HepG2 (cell line): ENCODE data around the gene ADPGK. TPM values are rescaled to one million over a fixed set of nuclear protein-coding genes. Genes with fewer than 3 reads are reported as not detected.

Experiments
- ATAC-seq: fragments of 200-7000 bp; cut with Tn5 transposase; 3 replicates; pipeline ENCODE4 v1.9.1; 2020; ENCODE audit warnings: mild to moderate bottlenecking, moderate library complexity
- BruUV-seq: library from RNA; stranded (reverse); fragments of 400-500 nt; replicated peaks from 2 replicates; lab custom pipeline; 2021; lab: Mats Ljungman, UMichigan
- CTCF ChIA-PET: fragments of 300-600 bp; formaldehyde crosslinking; extraction: SDS; loops from one replicate; lab custom pipeline; 2021; ENCODE audit warnings: low total read pairs, inconsistent platforms, low intra/inter-chr PET ratio; lab: Yijun Ruan, JAX
- POLR2A ChIA-PET: fragments of 350-600 bp; sonication (Branson Sonifier 250); formaldehyde crosslinking; loops from one replicate; lab custom pipeline; 2020; ENCODE audit warnings: antibody characterized with exemption, inconsistent platforms; lab: Yijun Ruan, JAX
- DNase-seq: peaks from one replicate; pipeline ENCODE4 v3.0.0-alpha.2; 2015; ENCODE audit warnings: low spot score
- FAIRE-seq: peaks from 3 replicates; lab custom pipeline; 2011; peaks lifted over from hg19 to GRCh38; lab: Jason Lieb, UNC
- H2AFZ ChIP-seq: one replicate; pipeline ENCODE4 v1.6.1; 2011; ENCODE audit warnings: low read length, inconsistent platforms
- H3K27ac ChIP-seq: fragments of 300-600 bp; 3 replicates; pipeline ENCODE4 v1.8.0; 2011; ENCODE audit warnings: mixed run types, mild to moderate bottlenecking, mixed read lengths, low read length, inconsistent platforms; ENCODE audit not compliant: insufficient read depth; ENCODE audit errors: extremely low read length
- H3K27me3 ChIP-seq, 2 experiments: fragments of 200-600 bp in 1 of 2; 2 replicates in 1 of 2; 3 replicates in 1 of 2; pipeline versions ENCODE4 v1.6.0 to v1.8.0; 2011; ENCODE audit warnings: low read length in 2 of 2, mild to moderate bottlenecking in 2 of 2, moderate library complexity in 2 of 2, inconsistent platforms in 1 of 2; ENCODE audit not compliant: insufficient read depth in 2 of 2, control insufficient read depth in 1 of 2
- H3K36me3 ChIP-seq, 2 experiments: fragments of 200-600 bp in 1 of 2; replicated peaks in 1 of 2; 2 replicates in 1 of 2; 3 replicates in 1 of 2; pipeline versions ENCODE4 v1.5.1 to v1.8.0; 2011; ENCODE audit warnings: low read length in 2 of 2, inconsistent platforms in 1 of 2; ENCODE audit not compliant: insufficient read depth in 2 of 2, control insufficient read depth in 1 of 2
- H3K4me1 ChIP-seq: 2 replicates; pipeline ENCODE4 v1.5.1; 2012; ENCODE audit warnings: low read length, inconsistent platforms; ENCODE audit not compliant: insufficient read depth
- H3K4me2 ChIP-seq: 2 replicates; pipeline ENCODE4 v1.6.0; 2011; ENCODE audit warnings: low read depth, low read length, inconsistent platforms
- H3K4me3 ChIP-seq, 3 experiments: fragments of 200-600 bp in 1 of 3; sonication (generic), shearing (Covaris generic) in 1 of 3; replicated peaks in 1 of 3; 2 replicates each; pipeline ENCODE4 v1.5.1; 2011 to 2016; ENCODE audit warnings: low read length in 3 of 3, inconsistent platforms in 2 of 3, low read depth in 2 of 3, mild to moderate bottlenecking in 2 of 3, control low read depth in 1 of 3, mixed read lengths in 1 of 3; ENCODE audit not compliant: insufficient read depth in 1 of 3
- H3K79me2 ChIP-seq: one replicate; pipeline ENCODE4 v1.6.1; 2011; ENCODE audit warnings: low read length, inconsistent platforms; ENCODE audit not compliant: insufficient read depth
- H3K9ac ChIP-seq: 2 replicates; pipeline ENCODE4 v1.6.0; 2011; ENCODE audit warnings: mild to moderate bottlenecking, low read depth, low read length, inconsistent platforms; ENCODE audit not compliant: insufficient read depth
- H3K9me3 ChIP-seq: 2 replicates; pipeline ENCODE4 v1.5.1; 2012; ENCODE audit warnings: mild to moderate bottlenecking, low read length
- H4K20me1 ChIP-seq: 2 replicates; pipeline ENCODE4 v1.6.0; 2011; ENCODE audit warnings: inconsistent platforms, mild to moderate bottlenecking, low read length, moderate library complexity; ENCODE audit not compliant: insufficient read depth
- CHD4 ChIP-seq: fragments of 200-600 bp; sonication (generic); IDR thresholded peaks from 2 replicates; pipeline ENCODE4 v1.7.0; 2017; ENCODE audit warnings: mild to moderate bottlenecking, low read length, borderline replicate concordance
- DMTF1 ChIP-seq: sonication (generic); formaldehyde crosslinking; IDR thresholded peaks from 2 replicates; pipeline ENCODE4 v1.4.0; 2020; ENCODE audit warnings: mild to moderate bottlenecking, missing genetic modification reagents
- HES4 ChIP-seq: sonication (generic); formaldehyde crosslinking; IDR thresholded peaks from 2 replicates; pipeline ENCODE4 v1.9.0; 2021; ENCODE audit warnings: mild to moderate bottlenecking, missing genetic modification reagents, borderline replicate concordance
- KDM5B ChIP-seq: sonication (generic); formaldehyde crosslinking; IDR thresholded peaks from 2 replicates; pipeline ENCODE4 v1.4.0; 2020; ENCODE audit warnings: missing genetic modification reagents, mild to moderate bottlenecking, borderline replicate concordance
- KIAA2018 ChIP-seq: sonication (generic); formaldehyde crosslinking; IDR thresholded peaks from 2 replicates; pipeline ENCODE4 v1.5.0; 2020; ENCODE audit warnings: mild to moderate bottlenecking, missing genetic modification reagents, borderline replicate concordance
- RARA ChIP-seq: IDR thresholded peaks from 2 replicates; pipeline ENCODE4 v1.6.1; 2016; ENCODE audit warnings: missing genetic modification reagents, missing compliant biosample characterization
- YEATS4 ChIP-seq: sonication (generic); formaldehyde crosslinking; IDR thresholded peaks from 2 replicates; pipeline ENCODE4 v1.4.0; 2020; ENCODE audit warnings: missing genetic modification reagents, borderline replicate concordance
- ZNF101 ChIP-seq: sonication (generic); formaldehyde crosslinking; IDR thresholded peaks from 2 replicates; pipeline ENCODE4 v1.4.0; 2020; ENCODE audit warnings: mild to moderate bottlenecking, low read depth, missing genetic modification reagents, borderline replicate concordance
- ZNF235 ChIP-seq: sonication (generic); formaldehyde crosslinking; IDR thresholded peaks from 2 replicates; pipeline ENCODE4 v1.8.1; 2023; ENCODE audit warnings: mild to moderate bottlenecking, missing genetic modification reagents, borderline replicate concordance
- ZNF383 ChIP-seq: sonication (generic); formaldehyde crosslinking; IDR thresholded peaks from 2 replicates; pipeline ENCODE4 v1.4.0; 2020; ENCODE audit warnings: missing genetic modification reagents, mild to moderate bottlenecking, borderline replicate concordance
- ZNF792 ChIP-seq: IDR thresholded peaks from 2 replicates; pipeline ENCODE4 v1.6.1; 2016
- ZNF878 ChIP-seq: sonication (generic); formaldehyde crosslinking; IDR thresholded peaks from 2 replicates; pipeline ENCODE4 v1.8.1; 2023; ENCODE audit warnings: mild to moderate bottlenecking, missing genetic modification reagents, moderate library complexity
- WGBS: methylation state at CpG from one replicate; pipeline ENCODE4 v1.1.6; 2017; ENCODE audit warnings: low lambda C conversion rate; 5-methylcytosine and 5-hydroxymethylcytosine counted together
- in situ Hi-C: cut with HindIII; loops from 2 replicates; pipeline ENCODE4 v1.10.0; 2017; ENCODE audit warnings: low pct_unique_long_range_greater_than_20kb; ENCODE audit not compliant: extremely low pct_ligation_motif_present
- intact Hi-C: fragments of 100-400 bp; cut with micrococcal nuclease; formaldehyde crosslinking; loops from one replicate; pipeline ENCODE4 v1.10.0; 2022; ENCODE audit not compliant: unreplicated experiment
- polyA plus RNA-seq, 8 experiments: library from polyadenylated mRNA; depleted of rRNA in 3 of 8; stranded (reverse) in 7 of 8; unstranded in 1 of 8; fragments of >200 nt; fragmentation: Illumina TruSeq in 4 of 8; extraction: Trizol in 4 of 8; gene quantifications; 2 replicates each; pipeline versions ENCODE4 v1.2.1 to v1.2.3, GENCODE V29; 2011 to 2016; ENCODE audit warnings: low read depth in 4 of 8, missing spikeins in 1 of 8, mixed read lengths in 1 of 8; ENCODE audit not compliant: insufficient read depth in 1 of 8
- total RNA-seq, 5 experiments: library from RNA; depleted of rRNA; stranded (reverse); fragments of >200 nt; fragmentation: Illumina TruSeq; extraction: Trizol; gene quantifications; 2 replicates each; pipeline ENCODE4 v1.2.3, GENCODE V29; 2016; ENCODE audit warnings: low read depth in 1 of 5

ADPGK gene
- total and polyA plus RNA-seq, 2 of the 13 experiments (the other 11 are each of a cell fraction or from before 2014, with no cell fraction given): 61.6 to 67.5 TPM

GRCh38 chr15:72784456-72784876, 908 bp upstream of the ADPGK start (continued):
- TF ChIP-seq DMTF1 (CRISPR knock-in tag): no peak
- TF ChIP-seq RARA (CRISPR knock-in tag): peak; percentile 42; the same call in 1 of the 2 replicates
- TF ChIP-seq ZNF235: no peak
- TF ChIP-seq HES4 (CRISPR knock-in tag): no peak
- 0 out of 2 replicates have a peak, but pooled peaks have one; percentile 3 for TF ChIP-seq CHD4

GRCh38 chr15:72783004-72783639, 436 bp downstream of the ADPGK start:
- POLR2A ChIA-PET: interaction anchor here (1.0 kb wide), 1 partner anchor 295 kb away, joined by 3 read pairs; no protein-coding TSS in a partner anchor
- Histone ChIP-seq H3K27ac (peak overlapping the region; percentile 77), H4K20me1 (no peaks in the 10 kb centered on the region; the same call in 1 of the 2 replicates), H3K9me3 (no peaks in the 10 kb centered on the region), H3K36me3 (peaks cover 0 to 6% of the 10 kb centered on the region in 2 experiments; a peak in 2 of 5 replicates), H3K4me3 (peak overlapping the region; percentile 85 to 94 (median 93)), H2AFZ (no peak overlapping the region), H3K9ac (peak overlapping the region; percentile 86), H3K4me1 (peaks cover 46% of the 10 kb centered on the region), H3K79me2 (peaks cover 37% of the 10 kb centered on the region), H3K4me2 (peak overlapping the region; percentile 78), H3K27me3 (peaks cover 0 to 3% of the 10 kb centered on the region in 2 experiments; a peak in 1 of 5 replicates)
- DNase-seq: no peak
- no TSS peak for BruUV-seq
- CTCF ChIA-PET: no interaction called here
- no peak for FAIRE-seq
- intact Hi-C loops (loop anchor here (5.0 kb wide), 2 partner anchors 61 to 269 kb away; partner anchors contain the start of gene NEO1), in situ Hi-C loops (no loop called here)
- under 1% methylated on average over 19 of the region's 52 CpGs for WGBS
- peak; percentile 47 for ATAC-seq
- TF ChIP-seq ZNF878: no peak
- no peak for TF ChIP-seq ZNF101 (CRISPR knock-in tag)
- TF ChIP-seq ZNF792 (CRISPR knock-in tag): no peak
- no peak for TF ChIP-seq KDM5B
- no peak for TF ChIP-seq YEATS4 (CRISPR knock-in tag)
- no peak for TF ChIP-seq KIAA2018 (CRISPR knock-in tag)
- 0 out of 2 replicates have a peak, but pooled peaks have one; percentile 83 for TF ChIP-seq ZNF383 (CRISPR knock-in tag)
